RWPE1 (cell line): Measurements from ENCODE around the gene UBE2F.

Experiments used
- CTCF ChIA-PET: fragments of 350-600 bp; sonication (Branson Sonifier 250); formaldehyde crosslinking; extraction: SDS; loops from one replicate; lab custom pipeline; 2021; lab: Yijun Ruan, JAX
- POLR2A ChIA-PET: fragments of 400-600 bp; formaldehyde crosslinking; extraction: SDS; loops from one replicate; lab custom pipeline; 2020; ENCODE audit warnings: antibody characterized with exemption; ENCODE audit not compliant: low non-redundant PET; lab: Yijun Ruan, JAX
- DNase-seq: peaks from one replicate; pipeline ENCODE4 v3.0.0; 2012; ENCODE audit warnings: low spot score
- H3K27ac ChIP-seq: fragments of 450-650 bp; 2 replicates; pipeline ENCODE4 v1.5.1; 2017
- CTCF ChIP-seq: fragments of 450-650 bp; conservative IDR thresholded peaks from 2 replicates; pipeline ENCODE4 v1.5.1; 2017; ENCODE audit warnings: low read depth, mild to moderate bottlenecking

Gene UBE2F

GRCh38 chr2:238067939-238068338 is 101.1 kb downstream of the UBE2F start:
- no peak for TF ChIP-seq CTCF
- POLR2A ChIA-PET = no interaction called here
- CTCF ChIA-PET = no interaction called here
- DNase-seq = no peak
- no peak overlapping the region for H3K27ac ChIP-seq

- no peak for TF ChIP-seq CTCF
- DNase-seq = no peak
- no peak overlapping the region for H3K27ac ChIP-seq
- ChIA-PET POLR2A (no interaction called here), CTCF (no interaction called here)
These were observed 102.4 kb downstream of the UBE2F start for GRCh38 chr2:238069021-238069709.

- POLR2A ChIA-PET = no interaction called here
- CTCF ChIA-PET = interaction anchor here (0.5 kb wide), 1 partner anchor 95 kb away, joined by 4 read pairs; no protein-coding TSS in a partner anchor
- DNase-seq = no peak
- no peak for TF ChIP-seq CTCF
- H3K27ac ChIP-seq = no peak overlapping the region
These were observed 103.1 kb downstream of the UBE2F start for GRCh38 chr2:238069877-238070276.

- CTCF ChIA-PET = no interaction called here
- POLR2A ChIA-PET = no interaction called here
- no peak overlapping the region for H3K27ac ChIP-seq
- DNase-seq = no peak
- no peak for TF ChIP-seq CTCF
These were observed 108.6 kb downstream of the UBE2F start for GRCh38 chr2:238075397-238075796.

GRCh38 chr2:238077292-238077691 is 110.5 kb downstream of the UBE2F start:
- TF ChIP-seq CTCF = no peak
- ChIA-PET POLR2A (no interaction called here), CTCF (interaction anchor here (0.7 kb wide), 1 partner anchor 108 kb away, joined by 4 read pairs; no protein-coding TSS in a partner anchor)
- no peak overlapping the region for H3K27ac ChIP-seq
- DNase-seq = no peak

- ChIA-PET POLR2A (no interaction called here), CTCF (no interaction called here)
- H3K27ac ChIP-seq = no peak overlapping the region
- no peak for DNase-seq
- TF ChIP-seq CTCF = no peak
These were observed 113.1 kb downstream of the UBE2F start for GRCh38 chr2:238079874-238080327.
